Neural progenitor cell (in vitro differentiated cells): Measurements from ENCODE around the gene FSTL4.

Experiments
- EZH2 ChIP-seq: fragments of 200-600 bp; sonication (generic); IDR thresholded peaks from 2 replicates; pipeline ENCODE4 v1.6.1; 2017; ENCODE audit warnings: antibody characterized with exemption, mild to moderate bottlenecking, moderate library complexity
- TF ChIP-seq, protein P1 (sequence below): fragments of 200-600 bp; sonication (generic); IDR thresholded peaks from 2 replicates; pipeline ENCODE4 v1.5.1; 2017; ENCODE audit warnings: antibody characterized with exemption, mild to moderate bottlenecking

DNA sequence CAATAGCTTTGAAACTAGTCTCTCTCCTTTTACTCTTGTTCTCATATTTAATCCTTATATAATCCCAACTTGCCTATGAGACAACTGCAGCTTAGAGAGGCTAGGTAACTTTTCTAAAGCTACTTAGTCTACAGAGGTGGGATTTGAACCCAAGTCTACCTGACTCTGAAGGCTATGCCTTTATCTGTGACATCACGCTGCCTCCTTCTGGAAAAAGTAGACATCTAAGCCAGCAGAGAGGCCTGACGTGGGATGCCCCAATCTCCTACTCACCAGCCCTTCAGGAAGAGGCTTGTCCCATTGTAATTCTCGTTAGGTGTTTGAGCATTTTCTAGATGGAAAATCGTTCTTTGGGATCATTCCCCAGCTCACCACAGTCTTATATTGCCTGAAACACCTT is 393.0 kb downstream of the FSTL4 start:
- TF ChIP-seq, protein P1, sequence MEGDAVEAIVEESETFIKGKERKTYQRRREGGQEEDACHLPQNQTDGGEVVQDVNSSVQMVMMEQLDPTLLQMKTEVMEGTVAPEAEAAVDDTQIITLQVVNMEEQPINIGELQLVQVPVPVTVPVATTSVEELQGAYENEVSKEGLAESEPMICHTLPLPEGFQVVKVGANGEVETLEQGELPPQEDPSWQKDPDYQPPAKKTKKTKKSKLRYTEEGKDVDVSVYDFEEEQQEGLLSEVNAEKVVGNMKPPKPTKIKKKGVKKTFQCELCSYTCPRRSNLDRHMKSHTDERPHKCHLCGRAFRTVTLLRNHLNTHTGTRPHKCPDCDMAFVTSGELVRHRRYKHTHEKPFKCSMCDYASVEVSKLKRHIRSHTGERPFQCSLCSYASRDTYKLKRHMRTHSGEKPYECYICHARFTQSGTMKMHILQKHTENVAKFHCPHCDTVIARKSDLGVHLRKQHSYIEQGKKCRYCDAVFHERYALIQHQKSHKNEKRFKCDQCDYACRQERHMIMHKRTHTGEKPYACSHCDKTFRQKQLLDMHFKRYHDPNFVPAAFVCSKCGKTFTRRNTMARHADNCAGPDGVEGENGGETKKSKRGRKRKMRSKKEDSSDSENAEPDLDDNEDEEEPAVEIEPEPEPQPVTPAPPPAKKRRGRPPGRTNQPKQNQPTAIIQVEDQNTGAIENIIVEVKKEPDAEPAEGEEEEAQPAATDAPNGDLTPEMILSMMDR: no peak
- no peak for TF ChIP-seq EZH2
